AG09319 (cell line): ENCODE data around the gene ZSWIM9.

ENCODE experiments used
- DNase-seq: peaks from one replicate; pipeline ENCODE4 v3.0.0-alpha.2; 2010; ENCODE audit warnings: low read depth; ENCODE audit errors: extremely low read depth
- CTCF ChIP-seq: IDR thresholded peaks from 2 replicates; pipeline ENCODE4 v1.5.1; 2011; ENCODE audit warnings: low read depth, mild to moderate bottlenecking, inconsistent platforms, low read length, moderate library complexity

The ZSWIM9 gene

GRCh38 chr19:48196321-48196763 is 25.9 kb downstream of the ZSWIM9 start:
- TF ChIP-seq CTCF, result no peak
- DNase-seq, result no peak

GRCh38 chr19:48196933-48197665 is 26.6 kb downstream of the ZSWIM9 start:
- no peak for DNase-seq
- no peak for TF ChIP-seq CTCF

- DNase-seq, result no peak
Observed at GRCh38 chr19:48203222-48203793, 32.8 kb downstream of the ZSWIM9 start.

GRCh38 chr19:48203794-48204628 is 33.5 kb downstream of the ZSWIM9 start:
- no peak for TF ChIP-seq CTCF

More at GRCh38 chr19:48203222-48203793, 32.8 kb downstream of the ZSWIM9 start:
- TF ChIP-seq CTCF, result no peak

GRCh38 chr19:48206397-48207093 is 36.1 kb downstream of the ZSWIM9 start:
- no peak for DNase-seq
- no peak for TF ChIP-seq CTCF

More at GRCh38 chr19:48203794-48204628, 33.5 kb downstream of the ZSWIM9 start:
- DNase-seq, result peak; percentile 75

GRCh38 chr19:48210005-48210404 is 39.5 kb downstream of the ZSWIM9 start:
- TF ChIP-seq CTCF, result no peak
- no peak for DNase-seq
